Right lobe of liver (tissue), 6 donors: ENCODE data around the gene PRKAB1. TPM values are rescaled to one million over a fixed set of nuclear protein-coding genes. Genes with fewer than 3 reads are reported as not detected.
"Not testable (repeated sequence)": the region's sequence is repeated elsewhere in the genome, so short reads cannot be mapped to it uniquely, and the experiment has no call there.

Experiments used
- ATAC-seq, 4 donors: fragments of 200-7000 bp; cut with Tn5 transposase; one replicate each; pipeline ENCODE4 v1.9.1; 2020; ENCODE audit warnings: mild to moderate bottlenecking in 4 of 4, moderate library complexity in 4 of 4
- DNase-seq, 3 donors: peaks; one replicate each; pipeline ENCODE4 v3.0.0-alpha.2; 2020
- H3K27ac ChIP-seq, 3 donors: fragments of 200-600 bp; one replicate each; pipeline ENCODE4 v1.8.0; 2022
- H3K27me3 ChIP-seq, 2 donors: fragments of 200-600 bp; one replicate each; pipeline ENCODE4 v1.8.0; 2022
- H3K36me3 ChIP-seq, 4 donors: fragments of 200-600 bp; sonication (generic) in 1 of 4; one replicate each; pipeline versions ENCODE4 v1.5.1 to v1.8.0; 2017 to 2022; ENCODE audit warnings: control low read depth in 1 of 4
- H3K4me1 ChIP-seq, 4 donors: fragments of 200-600 bp; sonication (generic) in 1 of 4; one replicate each; pipeline versions ENCODE4 v1.5.1 to v1.8.0; 2017 to 2022; ENCODE audit warnings: control low read depth in 1 of 4
- H3K4me3 ChIP-seq, 3 donors: fragments of 200-600 bp; one replicate each; pipeline ENCODE4 v1.8.0; 2022
- H3K9me3 ChIP-seq, 4 donors: fragments of 200-600 bp; sonication (generic) in 1 of 4; one replicate each; pipeline versions ENCODE4 v1.5.1 to v1.8.0; 2017 to 2022; ENCODE audit warnings: control low read depth in 1 of 4
- CTCF ChIP-seq, 4 donors: fragments of 200-600 bp in 3 of 4; fragments of 450-650 bp in 1 of 4; IDR thresholded peaks; one replicate each; pipeline versions ENCODE4 v1.5.1 to v1.8.0; 2016 to 2022; ENCODE audit warnings: antibody characterized with exemption in 4 of 4, mild to moderate bottlenecking in 2 of 4
- POLR2A ChIP-seq: fragments of 450-650 bp; IDR thresholded peaks from one replicate; pipeline ENCODE4 v1.6.1; 2017; ENCODE audit warnings: antibody characterized with exemption, mild to moderate bottlenecking
- WGBS: methylation state at CpG from one replicate; pipeline ENCODE4 v1.1.6; 2018; ENCODE audit warnings: low coverage, low lambda C conversion rate; ENCODE audit not compliant: insufficient coverage; ENCODE audit errors: missing lambda C conversion rate; 5-methylcytosine and 5-hydroxymethylcytosine counted together
- intact Hi-C, 2 donors: fragments of 100-400 bp; cut with DNase I; formaldehyde crosslinking; loops; one replicate each; pipeline versions ENCODE4 v1.11.2 to v1.14.1; 2022
- total RNA-seq, 6 experiments: library from RNA; depleted of rRNA in 2 of 6; stranded (reverse); fragments of >200 nt in 2 of 6; fragmentation: NEBNext Ultra II Directional in 3 of 6; extraction: Animal tissue kit (Norgen Biotek cat#: 25700) in 3 of 6; gene quantifications; one replicate each; pipeline versions ENCODE4 v1.1.0 to v1.2.4, GENCODE V29; 2016 to 2023
- donor health status: DM: no; HTN: yes; CAD: no.
- donor health status: DM: no; HTN: no; CAD: no.
- donor health status: DM: no; HTN: no; CAD: no.
- donor health status: DM: no; HTN: yes; CAD: no.
- donor health status: DM: no; HTN: yes; CAD: no.

The PRKAB1 gene
- total RNA-seq, 6 experiments from 2014 or later: 8.2 to 17.1 (median 10.3) TPM

- H3K36me3 ChIP-seq, H3K27ac ChIP-seq, H3K9me3 ChIP-seq, DNase-seq, H3K4me3 ChIP-seq, H3K4me1 ChIP-seq, ATAC-seq, H3K27me3 ChIP-seq, intact Hi-C loops: not testable (repeated sequence)
- TF ChIP-seq CTCF (IDR thresholded peaks at IDR 0.05): peak in 2 of 4 donors; percentile 7 to 31
- 89% methylated on average over 3 of the region's 6 CpGs for WGBS
Observed at GRCh38 chr12:119658166-119658565, 9.8 kb upstream of the PRKAB1 start.

- intact Hi-C loops: no loop called here
- Histone ChIP-seq H3K4me1 (no peaks in the 10 kb centered on the region), H3K4me3 (no peak overlapping the region), H3K9me3 (no peaks in the 10 kb centered on the region), H3K36me3 (no peaks in the 10 kb centered on the region), H3K27me3 (no peaks in the 10 kb centered on the region), H3K27ac (no peak overlapping the region)
- WGBS: 21% methylated on average over 6 of the region's 6 CpGs
- DNase-seq (no peak), ATAC-seq (peak; percentile 60 to 76 (median 74))
- TF ChIP-seq POLR2A (no peak), CTCF (IDR thresholded peaks at IDR 0.05) (peak; percentile 74 to 95 (median 92))
Observed at GRCh38 chr12:119659289-119659897, 8.5 kb upstream of the PRKAB1 start.

- no peak for ATAC-seq
- peaks cover 0 to 3% (median 0%) of the 10 kb centered on the region in 4 donors for H3K4me1 ChIP-seq
- no peak overlapping the region for H3K27ac ChIP-seq
- WGBS: 70% methylated on average over 5 of the region's 5 CpGs
- no peak for DNase-seq
- no peaks in the 10 kb centered on the region for H3K27me3 ChIP-seq
- no peaks in the 10 kb centered on the region for H3K36me3 ChIP-seq
- no peak for TF ChIP-seq POLR2A
- TF ChIP-seq CTCF (IDR thresholded peaks at IDR 0.05): no peak
- H3K4me3 ChIP-seq: no peak overlapping the region
- H3K9me3 ChIP-seq: no peaks in the 10 kb centered on the region
- intact Hi-C loops: loop anchor here (10.0 kb wide), 1 partner anchor 125 kb away; no protein-coding TSS in a partner anchor
Observed at GRCh38 chr12:119660076-119660475, 7.9 kb upstream of the PRKAB1 start.

- intact Hi-C loops: loop anchor here (10.0 kb wide), 1 partner anchor 123 kb away; no protein-coding TSS in a partner anchor
- Histone ChIP-seq H3K4me3 (no peak overlapping the region), H3K9me3 (no peaks in the 10 kb centered on the region), H3K36me3 (no peaks in the 10 kb centered on the region), H3K4me1 (peaks cover 0 to 8% (median 0%) of the 10 kb centered on the region in 4 donors), H3K27me3 (no peaks in the 10 kb centered on the region), H3K27ac (no peak overlapping the region)
- ATAC-seq: no peak
- DNase-seq: no peak
- 39% methylated on average over 4 of the region's 4 CpGs for WGBS
- no peak for TF ChIP-seq POLR2A
- no peak for TF ChIP-seq CTCF (IDR thresholded peaks at IDR 0.05)
Observed at GRCh38 chr12:119661882-119662281, 6.1 kb upstream of the PRKAB1 start.
